ENCODE results near the gene KSR2.

KSR2 gene

GRCh38 chr12:117547209-117547608 lies 421.6 kb downstream of the KSR2 start:
- no peak for DNase-seq (ENCODE audit: low read depth in 4 of 4, low spot score in 1 of 4)

GRCh38 chr12:117545216-117545615 lies 423.6 kb downstream of the KSR2 start:
- no peak for DNase-seq (ENCODE audit: low read depth in 4 of 4, low spot score in 1 of 4)

GRCh38 chr12:117540011-117540410 lies 428.8 kb downstream of the KSR2 start:
- no peak for DNase-seq (ENCODE audit: low read depth in 4 of 4, low spot score in 1 of 4)

GRCh38 chr12:117538926-117539325 lies 429.9 kb downstream of the KSR2 start:
- DNase-seq (ENCODE audit: low read depth in 4 of 4, low spot score in 1 of 4) = no peak

GRCh38 chr12:117538032-117538690 lies 430.6 kb downstream of the KSR2 start:
- no peak for DNase-seq (ENCODE audit: low read depth in 4 of 4, low spot score in 1 of 4)

GRCh38 chr12:117533687-117534086 lies 435.1 kb downstream of the KSR2 start:
- DNase-seq (ENCODE audit: low read depth in 4 of 4, low spot score in 1 of 4) = no peak

GRCh38 chr12:117530796-117531195 lies 438.0 kb downstream of the KSR2 start:
- DNase-seq (ENCODE audit: low read depth in 4 of 4, low spot score in 1 of 4) = no peak

GRCh38 chr12:117528538-117528937 lies 440.3 kb downstream of the KSR2 start:
- DNase-seq (ENCODE audit: low read depth in 4 of 4, low spot score in 1 of 4) = no peak

- no peak for DNase-seq (ENCODE audit: low read depth in 4 of 4, low spot score in 1 of 4)
These were observed 441.3 kb downstream of the KSR2 start for GRCh38 chr12:117527479-117527855.

- no peak for DNase-seq (ENCODE audit: low read depth in 4 of 4, low spot score in 1 of 4)
These were observed 441.9 kb downstream of the KSR2 start for GRCh38 chr12:117526757-117527478.

GRCh38 chr12:117525766-117526165 lies 443.0 kb downstream of the KSR2 start:
- DNase-seq (ENCODE audit: low read depth in 4 of 4, low spot score in 1 of 4) = no peak

- no peak for DNase-seq (ENCODE audit: low read depth in 4 of 4, low spot score in 1 of 4)
These were observed 444.0 kb downstream of the KSR2 start for GRCh38 chr12:117524806-117525205.

GRCh38 chr12:117523971-117524370 lies 444.8 kb downstream of the KSR2 start:
- no peak for DNase-seq (ENCODE audit: low read depth in 4 of 4, low spot score in 1 of 4)

GRCh38 chr12:117522559-117522958 lies 446.2 kb downstream of the KSR2 start:
- no peak for DNase-seq (ENCODE audit: low read depth in 4 of 4, low spot score in 1 of 4)

GRCh38 chr12:117521867-117522266 lies 446.9 kb downstream of the KSR2 start:
- no peak for DNase-seq (ENCODE audit: low read depth in 4 of 4, low spot score in 1 of 4)

GRCh38 chr12:117521346-117521745 lies 447.4 kb downstream of the KSR2 start:
- DNase-seq (ENCODE audit: low read depth in 4 of 4, low spot score in 1 of 4) = no peak

GRCh38 chr12:117518594-117519270 lies 450.1 kb downstream of the KSR2 start:
- no peak for DNase-seq (ENCODE audit: low read depth in 4 of 4, low spot score in 1 of 4)

GRCh38 chr12:117517219-117517739 lies 451.5 kb downstream of the KSR2 start:
- DNase-seq (ENCODE audit: low read depth in 4 of 4, low spot score in 1 of 4) = no peak

- no peak for DNase-seq (ENCODE audit: low read depth in 4 of 4, low spot score in 1 of 4)
These were observed 452.8 kb downstream of the KSR2 start for GRCh38 chr12:117516034-117516433.

GRCh38 chr12:117514016-117514415 lies 454.8 kb downstream of the KSR2 start:
- no peak for DNase-seq (ENCODE audit: low read depth in 4 of 4, low spot score in 1 of 4)

GRCh38 chr12:117513353-117513752 lies 455.4 kb downstream of the KSR2 start:
- DNase-seq (ENCODE audit: low read depth in 4 of 4, low spot score in 1 of 4) = no peak

GRCh38 chr12:117508468-117508867 lies 460.3 kb downstream of the KSR2 start:
- no peak for DNase-seq (ENCODE audit: low read depth in 4 of 4, low spot score in 1 of 4)
